HepG2 (cell line): ENCODE measurements around the gene OSER1. TPM values are rescaled to one million over a fixed set of nuclear protein-coding genes. Genes with fewer than 3 reads are reported as not detected.

Experiments
- ARHGAP35 ChIP-seq: sonication (generic); formaldehyde crosslinking; IDR thresholded peaks from 2 replicates; pipeline ENCODE4 v1.9.0; 2022; ENCODE audit warnings: mild to moderate bottlenecking, inconsistent platforms, moderate library complexity, missing genetic modification reagents, borderline replicate concordance
- ETV5 ChIP-seq: IDR thresholded peaks from 2 replicates; pipeline ENCODE4 v1.6.1; 2018; ENCODE audit warnings: missing biosample characterization, missing genetic modification reagents, inconsistent platforms, borderline replicate concordance
- FOXJ3 ChIP-seq: sonication (generic); formaldehyde crosslinking; IDR thresholded peaks from 2 replicates; pipeline ENCODE4 v1.4.0; 2020; ENCODE audit warnings: missing genetic modification reagents, mild to moderate bottlenecking, borderline replicate concordance
- KIAA2018 ChIP-seq: sonication (generic); formaldehyde crosslinking; IDR thresholded peaks from 2 replicates; pipeline ENCODE4 v1.5.0; 2020; ENCODE audit warnings: mild to moderate bottlenecking, missing genetic modification reagents, borderline replicate concordance
- MTA3 ChIP-seq: sonication (generic); formaldehyde crosslinking; IDR thresholded peaks from 2 replicates; pipeline ENCODE4 v1.4.0; 2020; ENCODE audit warnings: missing genetic modification reagents
- NR2F6 ChIP-seq, 2 experiments: IDR thresholded peaks; 2 replicates each; pipeline ENCODE4 v1.6.1; 2016; ENCODE audit warnings: antibody characterized with exemption in 1 of 2, mild to moderate bottlenecking in 1 of 2
- PATZ1 ChIP-seq: sonication (generic); formaldehyde crosslinking; IDR thresholded peaks from 2 replicates; pipeline ENCODE4 v1.4.0; 2020; ENCODE audit warnings: missing genetic modification reagents
- PPARG ChIP-seq: conservative IDR thresholded peaks from 2 replicates; pipeline ENCODE4 v1.6.1; 2016; ENCODE audit warnings: missing biosample characterization, missing genetic modification reagents
- SALL2 ChIP-seq: sonication (generic); formaldehyde crosslinking; IDR thresholded peaks from 2 replicates; pipeline ENCODE4 v1.8.1; 2023; ENCODE audit warnings: mild to moderate bottlenecking, missing genetic modification reagents, inconsistent platforms
- SIN3A ChIP-seq: IDR thresholded peaks from 2 replicates; pipeline ENCODE4 v1.6.1; 2011; ENCODE audit warnings: low read depth, mild to moderate bottlenecking, control low read depth, low read length, borderline replicate concordance
- SMAD9 ChIP-seq: sonication (generic); formaldehyde crosslinking; IDR thresholded peaks from 2 replicates; pipeline ENCODE4 v1.5.1; 2020; ENCODE audit warnings: mild to moderate bottlenecking, missing genetic modification reagents
- ZBTB37 ChIP-seq: sonication (generic); formaldehyde crosslinking; IDR thresholded peaks from 2 replicates; pipeline ENCODE4 v1.4.0; 2020; ENCODE audit warnings: mild to moderate bottlenecking, missing genetic modification reagents
- ZFP62 ChIP-seq: sonication (generic); formaldehyde crosslinking; IDR thresholded peaks from 2 replicates; pipeline ENCODE4 v1.4.0; 2020; ENCODE audit warnings: missing genetic modification reagents
- ZNF17 ChIP-seq: sonication (generic); formaldehyde crosslinking; IDR thresholded peaks from 2 replicates; pipeline ENCODE4 v1.5.0; 2020; ENCODE audit warnings: mild to moderate bottlenecking, missing genetic modification reagents
- ZNF235 ChIP-seq: sonication (generic); formaldehyde crosslinking; IDR thresholded peaks from 2 replicates; pipeline ENCODE4 v1.8.1; 2023; ENCODE audit warnings: mild to moderate bottlenecking, missing genetic modification reagents, borderline replicate concordance
- ZNF501 ChIP-seq: sonication (generic); formaldehyde crosslinking; IDR thresholded peaks from 2 replicates; pipeline ENCODE4 v1.5.1; 2020; ENCODE audit warnings: mild to moderate bottlenecking, moderate library complexity, missing genetic modification reagents
- ZNF577 ChIP-seq: sonication (generic); formaldehyde crosslinking; IDR thresholded peaks from 2 replicates; pipeline ENCODE4 v1.4.0; 2020; ENCODE audit warnings: mild to moderate bottlenecking, low read depth, missing genetic modification reagents, borderline replicate concordance
- ZNF883 ChIP-seq: sonication (generic); formaldehyde crosslinking; IDR thresholded peaks from 2 replicates; pipeline ENCODE4 v1.5.1; 2020; ENCODE audit warnings: mild to moderate bottlenecking, missing genetic modification reagents; ENCODE audit errors: not compliant biosample characterization
- polyA plus RNA-seq, 8 experiments: library from polyadenylated mRNA; depleted of rRNA in 3 of 8; stranded (reverse) in 7 of 8; unstranded in 1 of 8; fragments of >200 nt; fragmentation: Illumina TruSeq in 4 of 8; extraction: Trizol in 4 of 8; gene quantifications; 2 replicates each; pipeline versions ENCODE4 v1.2.1 to v1.2.3, GENCODE V29; 2011 to 2016; ENCODE audit warnings: low read depth in 4 of 8, missing spikeins in 1 of 8, mixed read lengths in 1 of 8; ENCODE audit not compliant: insufficient read depth in 1 of 8
- total RNA-seq, 5 experiments: library from RNA; depleted of rRNA; stranded (reverse); fragments of >200 nt; fragmentation: Illumina TruSeq; extraction: Trizol; gene quantifications; 2 replicates each; pipeline ENCODE4 v1.2.3, GENCODE V29; 2016; ENCODE audit warnings: low read depth in 1 of 5

Gene OSER1
- total and polyA plus RNA-seq, 2 of the 13 experiments (the other 11 are each of a cell fraction or from before 2014, with no cell fraction given), result 71.2 to 71.5 TPM

DNA sequence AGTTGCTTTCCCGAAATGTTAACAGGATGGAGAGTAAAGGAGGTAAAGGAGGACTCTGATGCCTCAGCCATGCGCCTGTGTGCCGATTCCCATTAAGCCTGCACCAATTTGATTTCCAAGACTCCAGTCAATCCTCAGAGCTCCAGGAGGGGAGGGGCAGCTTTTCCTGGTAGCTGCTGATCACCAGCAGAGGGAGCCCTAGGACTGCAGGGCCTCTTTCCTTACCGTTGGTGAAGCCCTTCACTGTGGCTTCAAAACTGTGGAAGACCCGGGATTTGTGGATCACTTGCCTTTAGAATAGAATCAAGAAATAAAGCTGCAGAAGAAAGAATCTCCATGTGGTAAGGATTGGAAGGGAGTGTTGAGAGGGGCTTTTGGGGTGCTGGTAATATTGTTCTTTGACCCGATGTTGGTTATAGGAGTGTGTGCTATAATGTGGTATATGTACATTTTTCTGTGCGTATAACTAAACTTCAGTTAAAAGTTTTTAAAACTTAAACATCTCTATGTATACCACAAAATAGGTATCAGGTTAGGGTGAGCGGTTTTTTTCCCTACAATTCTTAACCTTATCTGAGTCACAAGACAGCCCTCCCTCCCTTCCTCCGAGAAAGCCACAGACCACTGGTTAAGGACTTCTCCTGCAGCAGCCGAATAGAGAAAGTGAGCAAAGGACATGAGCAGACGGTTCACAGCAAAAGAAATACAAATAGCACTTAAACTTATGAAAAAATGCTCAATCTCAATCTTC lies 6.9 kb upstream of the OSER1 start (continued):
- TF ChIP-seq SMAD9 (CRISPR knock-in tag), result no peak
- TF ChIP-seq FOXJ3 (CRISPR knock-in tag), result no peak
- TF ChIP-seq SIN3A, result no peak
- TF ChIP-seq ZNF235, result no peak
- no peak for TF ChIP-seq ZFP62 (CRISPR knock-in tag)
- TF ChIP-seq ZNF17 (CRISPR knock-in tag), result no peak
- peak; percentile 37; the same call in 1 of the 2 replicates for TF ChIP-seq PATZ1 (CRISPR knock-in tag)
- no peak for TF ChIP-seq ARHGAP35 (CRISPR knock-in tag)
- peak; percentile 76; the same call in 1 of the 2 replicates for TF ChIP-seq ZNF501 (CRISPR knock-in tag)
- no peak for TF ChIP-seq ZNF883 (CRISPR knock-in tag)
- no peak for TF ChIP-seq MTA3
- TF ChIP-seq ZNF577 (CRISPR knock-in tag), result no peak
- TF ChIP-seq ETV5 (CRISPR knock-in tag), result no peak
- TF ChIP-seq PPARG (CRISPR knock-in tag), result peak; percentile 33; the same call in 1 of the 2 replicates
- no peak; the same call in 1 of the 2 replicates for TF ChIP-seq SALL2 (CRISPR knock-in tag)
- TF ChIP-seq ZBTB37, result no peak
- TF ChIP-seq KIAA2018 (CRISPR knock-in tag), result no peak
- no peak for TF ChIP-seq NR2F6 (IDR thresholded peaks at IDR 0.05)
- TF ChIP-seq NR2F6 (CRISPR knock-in tag; IDR thresholded peaks at IDR 0.05), result peak; percentile 46; the same call in 1 of the 2 replicates
